ENCODE measurements around the gene NFIC. TPM values are rescaled to one million over a fixed set of nuclear protein-coding genes. Genes with fewer than 3 reads are reported as not detected.

Gene NFIC
- polyA plus RNA-seq, 2 donors = 15.4 to 48.1 TPM

DNA sequence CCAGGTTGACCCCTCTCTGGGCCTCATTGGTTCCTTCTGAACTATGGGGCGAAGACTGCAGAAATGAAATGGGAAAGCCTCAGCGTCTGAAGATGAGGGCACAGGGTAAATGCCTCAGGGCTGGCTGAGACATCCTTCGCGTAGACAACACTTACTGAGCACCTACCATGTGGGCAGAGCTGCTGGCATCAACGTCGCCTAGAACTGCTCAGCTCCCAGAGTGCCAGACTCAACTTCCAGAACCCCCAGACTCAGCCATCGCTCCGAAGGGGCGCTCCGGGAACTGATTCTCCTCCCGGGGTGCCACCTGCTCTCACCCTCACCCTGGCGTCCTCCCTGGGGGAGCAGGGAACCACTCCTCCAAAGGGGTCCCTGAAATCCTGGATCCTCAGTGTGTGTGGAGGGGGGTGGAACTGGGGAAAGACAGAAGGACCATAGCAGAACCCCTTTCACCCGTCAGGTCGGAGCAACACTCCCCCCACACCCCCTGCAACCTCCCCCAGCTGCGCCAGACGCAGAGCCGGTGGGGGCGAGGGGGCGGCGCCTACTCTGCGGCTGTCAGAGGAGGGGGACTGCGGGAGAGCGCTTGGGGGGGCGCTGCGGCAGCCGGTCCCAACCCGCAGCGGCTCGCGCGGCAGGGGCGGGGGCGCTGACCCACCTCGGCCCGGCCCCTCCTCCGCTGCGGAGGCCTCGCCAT lies 8.2 kb upstream of the NFIC start:
- H3K27me3 ChIP-seq (ENCODE audit: control insufficient read depth in 1 of 2, insufficient read depth in 2 of 2, low read length in 2 of 2) = no peaks in the 10 kb centered on the region
- 7 to 18% methylated on average over 17 to 38 of the region's 38 CpGs for WGBS, 2 donors
- H3K27ac ChIP-seq (ENCODE audit: low read depth in 2 of 2, low read length in 1 of 2) = peak overlapping the region; percentile 78 to 97
- H3K4me3 ChIP-seq (ENCODE audit: low read depth in 1 of 2, low read length in 2 of 2) = peak overlapping the region; percentile 53 to 96
- H3K4me1 ChIP-seq (ENCODE audit: control insufficient read depth in 2 of 2, insufficient read depth in 2 of 2, low read length in 1 of 2) = peaks cover 3 to 16% of the 10 kb centered on the region in 2 donors
- no peaks in the 10 kb centered on the region for H3K9me3 ChIP-seq (ENCODE audit: control insufficient read depth in 2 of 2, insufficient read depth in 1 of 2, low read depth in 1 of 2, low read length in 1 of 2)
- H3K36me3 ChIP-seq (ENCODE audit: control insufficient read depth in 2 of 2, insufficient read depth in 2 of 2, low read length in 1 of 2) = no peaks in the 10 kb centered on the region

DNA sequence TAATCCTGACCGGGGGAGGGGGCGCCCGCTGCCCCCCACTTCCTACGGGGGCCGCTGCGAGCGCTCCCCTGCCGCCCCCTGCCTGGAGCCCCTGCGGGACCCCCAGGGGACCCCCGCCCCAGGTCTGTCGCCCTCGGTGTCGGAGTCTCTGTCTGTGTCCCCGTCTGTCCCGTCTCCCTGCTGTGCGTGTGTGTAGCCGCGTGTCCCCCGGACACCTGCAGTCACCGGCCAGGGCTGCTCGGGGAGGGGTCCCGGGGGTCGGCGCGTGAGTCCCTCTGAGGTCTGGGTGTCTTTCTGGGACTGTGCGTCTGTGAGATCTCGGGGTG lies 7.7 kb upstream of the NFIC start:
- no peaks in the 10 kb centered on the region for H3K27me3 ChIP-seq (ENCODE audit: control insufficient read depth in 1 of 2, insufficient read depth in 2 of 2, low read length in 2 of 2)
- peak overlapping the region; percentile 78 to 97 for H3K27ac ChIP-seq (ENCODE audit: low read depth in 2 of 2, low read length in 1 of 2)
- WGBS, 2 donors = 0 to 1% methylated on average over 24 to 27 of the region's 27 CpGs
- H3K36me3 ChIP-seq (ENCODE audit: control insufficient read depth in 2 of 2, insufficient read depth in 2 of 2, low read length in 1 of 2) = no peaks in the 10 kb centered on the region
- peaks cover 3 to 16% of the 10 kb centered on the region in 2 donors for H3K4me1 ChIP-seq (ENCODE audit: control insufficient read depth in 2 of 2, insufficient read depth in 2 of 2, low read length in 1 of 2)
- H3K4me3 ChIP-seq (ENCODE audit: low read depth in 1 of 2, low read length in 2 of 2) = peak overlapping the region; percentile 53 to 96
- no peaks in the 10 kb centered on the region for H3K9me3 ChIP-seq (ENCODE audit: control insufficient read depth in 2 of 2, insufficient read depth in 1 of 2, low read depth in 1 of 2, low read length in 1 of 2)

DNA sequence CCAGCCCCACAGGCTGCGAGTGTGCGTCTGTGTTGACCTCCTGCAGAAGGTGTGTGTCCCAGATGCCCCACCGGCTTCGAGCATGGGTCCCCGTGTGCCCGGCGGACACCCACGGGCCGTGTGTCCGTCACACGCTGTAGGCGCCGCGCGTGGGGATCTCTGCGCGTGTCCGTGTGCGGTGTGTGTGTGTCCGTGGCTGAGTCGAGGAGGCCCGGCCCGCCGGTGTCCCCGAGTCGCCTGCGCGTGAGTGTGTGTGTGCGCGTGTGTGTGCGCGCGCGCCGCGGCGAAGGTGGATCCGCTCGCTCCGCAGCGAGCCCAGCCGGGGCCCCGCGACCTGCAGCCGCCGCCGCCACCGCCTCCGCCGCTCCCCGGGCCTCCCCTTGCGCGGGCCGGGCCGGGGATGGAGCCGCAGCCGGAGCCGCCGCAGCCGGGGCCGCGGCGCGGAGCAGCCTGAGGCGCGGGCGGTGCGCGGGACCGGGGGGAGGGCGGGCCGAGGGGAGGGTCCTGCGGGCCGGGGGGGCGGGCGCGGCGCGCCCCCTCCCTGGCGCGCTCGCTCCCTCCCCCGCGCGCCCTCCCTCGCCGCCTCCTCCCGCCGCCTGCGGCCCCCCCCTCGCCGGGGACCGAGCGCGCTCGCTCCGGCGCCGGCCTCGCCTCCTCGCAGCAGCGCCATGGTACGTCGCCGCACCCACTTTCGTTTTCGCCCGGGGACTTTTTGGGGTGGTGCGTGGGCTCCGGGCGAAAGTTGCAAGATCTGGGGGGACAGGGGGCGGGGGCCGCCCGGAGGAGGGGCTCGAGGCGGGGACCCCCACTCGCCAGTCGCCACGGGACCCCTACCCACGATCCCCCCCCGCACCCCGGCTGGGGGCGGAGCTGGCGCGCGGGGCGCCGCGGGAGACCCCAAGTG lies 7.1 kb upstream of the NFIC start:
- Histone ChIP-seq H3K9me3 (ENCODE audit: control insufficient read depth in 2 of 2, insufficient read depth in 1 of 2, low read depth in 1 of 2, low read length in 1 of 2) (no peaks in the 10 kb centered on the region), H3K27ac (ENCODE audit: low read depth in 2 of 2, low read length in 1 of 2) (peak overlapping the region; percentile 93 to 97), H3K4me3 (ENCODE audit: low read depth in 1 of 2, low read length in 2 of 2) (peak overlapping the region; percentile 53 to 96), H3K27me3 (ENCODE audit: control insufficient read depth in 1 of 2, insufficient read depth in 2 of 2, low read length in 2 of 2) (no peaks in the 10 kb centered on the region), H3K36me3 (ENCODE audit: control insufficient read depth in 2 of 2, insufficient read depth in 2 of 2, low read length in 1 of 2) (no peaks in the 10 kb centered on the region), H3K4me1 (ENCODE audit: control insufficient read depth in 2 of 2, insufficient read depth in 2 of 2, low read length in 1 of 2) (peaks cover 3 to 18% of the 10 kb centered on the region in 2 donors)
- 0 to 1% methylated on average over 58 to 123 of the region's 129 CpGs for WGBS, 2 donors

DNA sequence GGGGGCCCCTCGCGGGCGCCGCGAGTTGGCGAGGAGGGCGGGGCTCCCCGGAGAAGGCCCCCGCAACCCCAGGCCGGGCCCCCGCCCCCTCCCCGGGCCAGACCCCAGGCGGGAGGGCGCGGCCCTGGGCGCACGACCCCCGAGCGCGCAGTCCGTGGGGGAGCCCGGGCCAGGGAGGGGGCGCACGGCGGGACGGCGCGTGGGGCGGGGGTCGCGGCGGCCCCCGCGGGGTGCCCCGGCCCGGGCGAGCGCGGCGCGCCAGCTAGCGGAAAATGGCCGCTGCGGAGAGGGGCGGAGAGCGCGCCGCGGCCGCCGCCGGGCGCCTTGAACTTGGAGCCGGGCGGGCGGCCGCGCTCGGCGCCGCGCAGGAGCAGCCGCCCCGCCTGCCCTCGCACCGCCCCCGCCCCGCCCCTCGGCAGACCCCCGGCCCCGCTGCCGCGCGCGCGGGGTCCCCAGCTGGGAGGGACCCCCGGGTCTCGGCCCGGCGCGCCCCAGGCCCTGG lies 6.4 kb upstream of the NFIC start:
- no peaks in the 10 kb centered on the region for H3K36me3 ChIP-seq (ENCODE audit: control insufficient read depth in 2 of 2, insufficient read depth in 2 of 2, low read length in 1 of 2)
- H3K4me1 ChIP-seq (ENCODE audit: control insufficient read depth in 2 of 2, insufficient read depth in 2 of 2, low read length in 1 of 2) = peaks cover 3 to 19% of the 10 kb centered on the region in 2 donors
- H3K27ac ChIP-seq (ENCODE audit: low read depth in 2 of 2, low read length in 1 of 2) = peak overlapping the region; percentile 93 to 97
- no peaks in the 10 kb centered on the region for H3K27me3 ChIP-seq (ENCODE audit: control insufficient read depth in 1 of 2, insufficient read depth in 2 of 2, low read length in 2 of 2)
- 0 to 1% methylated on average over 10 to 81 of the region's 81 CpGs for WGBS, 2 donors
- H3K4me3 ChIP-seq (ENCODE audit: low read depth in 1 of 2, low read length in 2 of 2) = peak overlapping the region; percentile 84 to 96
- H3K9me3 ChIP-seq (ENCODE audit: control insufficient read depth in 2 of 2, insufficient read depth in 1 of 2, low read depth in 1 of 2, low read length in 1 of 2) = no peaks in the 10 kb centered on the region

DNA sequence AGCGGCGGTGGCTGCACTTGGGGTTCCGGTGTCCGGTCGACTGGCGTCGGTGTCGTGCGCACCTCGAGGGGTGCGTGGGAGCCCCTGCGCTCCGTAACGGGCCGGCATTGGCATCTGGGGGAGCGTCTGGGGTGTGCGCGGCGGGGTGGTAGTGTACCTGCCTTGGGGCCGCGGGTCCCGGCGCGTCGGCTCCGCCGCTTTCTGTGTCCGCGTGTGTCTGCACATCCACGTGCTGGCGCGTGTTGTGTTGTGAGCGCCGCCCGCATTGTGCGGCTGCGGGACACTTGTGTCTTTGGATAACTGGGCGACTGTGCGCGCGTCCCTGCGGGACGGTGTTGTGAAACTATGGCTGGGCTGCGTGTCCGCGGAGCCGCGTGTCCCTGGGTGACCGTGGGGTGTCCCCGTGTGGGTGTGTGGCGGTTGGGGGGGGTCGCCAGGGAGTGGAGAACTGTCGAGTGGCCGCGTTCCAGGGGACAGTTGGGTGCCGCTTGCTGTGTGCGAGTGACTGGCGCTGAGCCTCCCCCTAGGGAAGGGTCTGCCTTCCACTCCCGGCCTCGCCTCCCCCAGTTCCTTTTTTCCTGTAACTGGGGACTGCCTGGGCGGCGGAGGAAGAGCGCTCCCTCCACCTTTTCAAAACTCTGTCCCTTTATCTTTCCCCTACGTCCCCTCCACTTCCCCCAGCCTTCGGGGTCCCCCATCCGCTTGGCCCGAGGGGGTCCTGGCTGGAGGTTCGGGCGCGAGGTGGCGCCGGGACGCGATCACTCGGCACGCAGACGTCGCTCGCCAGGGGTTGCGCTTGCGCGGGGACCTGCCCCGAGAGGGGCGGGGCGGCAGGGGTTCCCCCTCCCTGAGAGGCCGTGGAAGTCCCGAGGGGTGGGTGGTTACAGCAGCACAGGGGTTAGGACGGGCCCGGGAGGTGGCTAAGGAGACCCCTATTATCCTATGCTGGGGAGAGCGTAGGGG lies 5.7 kb upstream of the NFIC start:
- Histone ChIP-seq H3K27ac (ENCODE audit: low read depth in 2 of 2, low read length in 1 of 2) (peak overlapping the region; percentile 93 to 97), H3K36me3 (ENCODE audit: control insufficient read depth in 2 of 2, insufficient read depth in 2 of 2, low read length in 1 of 2) (no peaks in the 10 kb centered on the region), H3K9me3 (ENCODE audit: control insufficient read depth in 2 of 2, insufficient read depth in 1 of 2, low read depth in 1 of 2, low read length in 1 of 2) (no peaks in the 10 kb centered on the region), H3K4me1 (ENCODE audit: control insufficient read depth in 2 of 2, insufficient read depth in 2 of 2, low read length in 1 of 2) (peaks cover 3 to 23% of the 10 kb centered on the region in 2 donors), H3K27me3 (ENCODE audit: control insufficient read depth in 1 of 2, insufficient read depth in 2 of 2, low read length in 2 of 2) (no peaks in the 10 kb centered on the region), H3K4me3 (ENCODE audit: low read depth in 1 of 2, low read length in 2 of 2) (peak overlapping the region; percentile 84 to 96)
- WGBS, 2 donors = 0 to 1% methylated on average over 78 to 90 of the region's 90 CpGs

DNA sequence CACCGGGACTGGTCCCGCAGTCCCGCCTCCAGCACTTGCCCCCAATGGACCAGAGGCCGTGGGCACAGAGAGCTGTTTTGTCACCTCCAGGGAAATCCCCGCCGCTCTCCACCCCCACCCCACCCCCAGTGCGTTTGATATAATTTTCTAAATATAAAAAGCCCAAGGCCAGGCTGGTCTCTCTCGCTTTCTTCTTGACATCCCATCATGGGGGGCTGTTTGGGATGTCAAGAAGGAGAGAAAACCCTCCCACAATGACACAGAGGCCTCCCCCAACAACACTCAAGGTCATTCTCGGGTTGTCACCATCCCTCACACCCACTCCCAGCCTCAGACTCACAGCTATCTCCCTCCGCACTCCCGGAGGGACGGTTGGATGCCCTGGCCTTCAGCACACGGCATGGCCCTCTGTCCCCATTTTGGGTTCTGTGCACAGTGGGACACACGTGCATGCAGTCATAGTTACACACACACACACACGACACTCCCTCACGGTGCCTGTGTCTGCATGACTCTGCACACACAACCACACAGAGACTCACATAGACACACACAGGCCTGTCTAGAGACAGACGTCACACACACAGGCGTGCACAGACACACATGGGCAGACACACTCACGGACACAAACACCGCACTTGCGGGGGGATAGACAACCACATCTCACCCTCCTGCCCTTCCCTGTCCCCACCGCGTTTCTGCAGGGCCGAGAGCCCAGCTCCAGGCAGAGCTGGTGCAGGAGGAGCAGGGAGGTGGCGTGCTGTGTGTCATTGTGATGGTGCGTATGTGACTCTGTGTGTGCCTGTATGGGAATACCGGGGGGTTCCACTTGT lies 4.8 kb upstream of the NFIC start:
- H3K4me1 ChIP-seq (ENCODE audit: control insufficient read depth in 2 of 2, insufficient read depth in 2 of 2, low read length in 1 of 2) = peaks cover 3 to 23% of the 10 kb centered on the region in 2 donors
- no peaks in the 10 kb centered on the region for H3K36me3 ChIP-seq (ENCODE audit: control insufficient read depth in 2 of 2, insufficient read depth in 2 of 2, low read length in 1 of 2)
- 24 to 25% methylated on average over 27 of the region's 27 CpGs for WGBS, 2 donors
- H3K27ac ChIP-seq (ENCODE audit: low read depth in 2 of 2, low read length in 1 of 2) = peak overlapping the region; percentile 93 to 97
- peak overlapping the region; percentile 84 to 96 for H3K4me3 ChIP-seq (ENCODE audit: low read depth in 1 of 2, low read length in 2 of 2)
- H3K9me3 ChIP-seq (ENCODE audit: control insufficient read depth in 2 of 2, insufficient read depth in 1 of 2, low read depth in 1 of 2, low read length in 1 of 2) = no peaks in the 10 kb centered on the region
- H3K27me3 ChIP-seq (ENCODE audit: control insufficient read depth in 1 of 2, insufficient read depth in 2 of 2, low read length in 2 of 2) = no peaks in the 10 kb centered on the region

DNA sequence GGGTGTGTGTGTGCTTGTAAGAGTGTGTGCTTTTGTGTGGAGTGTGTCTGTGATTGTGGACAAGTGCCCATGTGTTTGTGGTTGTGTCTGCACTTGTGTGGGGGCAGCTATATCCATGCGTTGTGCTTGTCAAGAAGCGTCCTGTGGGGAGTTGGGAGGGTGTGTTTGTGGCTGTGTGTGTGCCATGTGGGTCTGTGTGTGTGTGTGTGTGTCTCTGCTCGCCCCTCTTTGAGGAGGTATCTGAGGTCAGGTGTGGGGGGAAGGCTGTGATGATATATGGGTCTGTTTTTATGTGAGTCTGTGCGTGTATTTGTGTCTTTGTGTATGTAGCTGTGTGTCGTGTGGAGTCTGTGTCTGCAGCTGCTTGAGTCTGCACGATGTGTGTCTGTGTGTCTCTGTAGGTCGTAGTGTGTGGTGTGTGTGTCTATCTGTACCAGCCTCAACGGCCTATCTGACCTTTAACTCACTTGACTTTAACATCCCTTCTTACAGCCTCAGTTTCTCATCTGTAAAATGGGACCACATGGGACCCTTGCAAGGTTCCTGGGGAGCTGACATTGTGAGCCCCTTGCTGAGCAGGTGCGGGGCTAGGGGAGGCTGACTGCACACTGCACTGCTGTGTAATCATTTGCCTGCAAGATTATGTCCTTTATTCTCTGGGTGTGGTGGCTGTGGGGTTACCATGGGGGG lies 4.0 kb upstream of the NFIC start:
- Histone ChIP-seq H3K4me1 (ENCODE audit: control insufficient read depth in 2 of 2, insufficient read depth in 2 of 2, low read length in 1 of 2) (peaks cover 3 to 23% of the 10 kb centered on the region in 2 donors), H3K9me3 (ENCODE audit: control insufficient read depth in 2 of 2, insufficient read depth in 1 of 2, low read depth in 1 of 2, low read length in 1 of 2) (no peaks in the 10 kb centered on the region), H3K36me3 (ENCODE audit: control insufficient read depth in 2 of 2, insufficient read depth in 2 of 2, low read length in 1 of 2) (no peaks in the 10 kb centered on the region), H3K27me3 (ENCODE audit: control insufficient read depth in 1 of 2, insufficient read depth in 2 of 2, low read length in 2 of 2) (no peaks in the 10 kb centered on the region), H3K27ac (ENCODE audit: low read depth in 2 of 2, low read length in 1 of 2) (peak overlapping the region in 1 of 2 donors; percentile 84), H3K4me3 (ENCODE audit: low read depth in 1 of 2, low read length in 2 of 2) (no peak overlapping the region)
- WGBS, 2 donors = 47 to 56% methylated on average over 9 of the region's 9 CpGs

DNA sequence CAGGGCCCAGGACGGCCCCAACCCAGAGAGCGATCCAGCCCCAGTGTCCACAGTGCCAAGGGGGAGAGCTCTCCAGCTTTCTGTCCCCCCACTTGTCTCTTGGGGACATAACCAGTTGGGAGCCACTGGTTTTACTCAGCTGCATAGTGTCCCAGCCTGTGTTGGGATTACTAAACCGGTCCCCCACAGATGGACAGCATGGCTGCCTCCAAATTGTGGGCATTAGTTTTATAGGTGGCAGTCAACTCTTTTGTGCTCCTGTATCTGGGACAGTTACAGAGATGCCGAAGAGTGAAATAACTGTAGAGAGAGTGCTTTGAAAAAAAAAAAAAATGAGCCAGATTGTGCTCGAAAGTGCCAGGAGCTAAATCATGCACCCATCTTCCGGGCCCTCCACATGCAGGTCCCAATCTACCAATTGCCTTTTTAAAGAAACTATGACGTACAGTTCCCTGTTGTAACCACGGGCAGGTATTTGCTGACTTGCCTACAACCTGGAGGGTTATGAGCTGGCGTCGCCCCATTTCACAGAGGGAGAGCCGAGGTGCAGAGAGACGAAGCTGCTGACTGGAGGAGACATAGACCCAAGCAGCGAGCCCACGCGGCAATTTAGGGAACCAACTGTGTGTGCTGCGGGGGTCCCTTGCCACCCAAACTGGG lies 2.4 kb upstream of the NFIC start:
- Histone ChIP-seq H3K36me3 (ENCODE audit: control insufficient read depth in 2 of 2, insufficient read depth in 2 of 2, low read length in 1 of 2) (no peaks in the 10 kb centered on the region), H3K9me3 (ENCODE audit: control insufficient read depth in 2 of 2, insufficient read depth in 1 of 2, low read depth in 1 of 2, low read length in 1 of 2) (no peaks in the 10 kb centered on the region), H3K27me3 (ENCODE audit: control insufficient read depth in 1 of 2, insufficient read depth in 2 of 2, low read length in 2 of 2) (no peaks in the 10 kb centered on the region), H3K4me1 (ENCODE audit: control insufficient read depth in 2 of 2, insufficient read depth in 2 of 2, low read length in 1 of 2) (peaks cover 3 to 23% of the 10 kb centered on the region in 2 donors), H3K4me3 (ENCODE audit: low read depth in 1 of 2, low read length in 2 of 2) (no peak overlapping the region), H3K27ac (ENCODE audit: low read depth in 2 of 2, low read length in 1 of 2) (peak overlapping the region; percentile 56)
- whole genome bisulfite sequencing, 2 donors = 60% methylated on average over 16 of the region's 16 CpGs
